SK-N-SH (cell line): ENCODE measurements around the gene CNTFR. TPM values are rescaled to one million over a fixed set of nuclear protein-coding genes. Genes with fewer than 3 reads are reported as not detected.

Source experiments
- CTCF ChIA-PET: fragments of 300-600, 350-600 bp; formaldehyde crosslinking; extraction: SDS; loops from one replicate; lab custom pipeline; 2021; lab: Yijun Ruan, JAX
- POLR2A ChIA-PET: fragments of 350-600 bp; sonication (Branson Sonifier 250); formaldehyde crosslinking; extraction: SDS; loops from one replicate; lab custom pipeline; 2020; ENCODE audit warnings: antibody characterized with exemption, inconsistent platforms; lab: Yijun Ruan, JAX
- DNase-seq: peaks from one replicate; pipeline ENCODE4 v3.0.0; 2012
- H2AFZ ChIP-seq: fragments of 200-600 bp; sonication (generic); 2 replicates; pipeline ENCODE4 v1.8.1; 2016; ENCODE audit warnings: antibody characterized with exemption, mild to moderate bottlenecking, low read depth
- H3F3A ChIP-seq: fragments of 200-600 bp; sonication (generic); replicated peaks from 2 replicates; pipeline ENCODE3; 2016; ENCODE audit warnings: antibody characterized with exemption, mild to moderate bottlenecking; ENCODE audit not compliant: insufficient read depth
- H3K27ac ChIP-seq, 2 experiments: fragments of 200-500 bp in 1 of 2; fragments of 200-600 bp in 1 of 2; sonication (Bioruptor generic) in 1 of 2; sonication (generic), shearing (Covaris generic) in 1 of 2; 2 replicates each; pipeline versions ENCODE4 v1.5.1 to v1.6.1; 2014 to 2016; ENCODE audit warnings: low read depth in 2 of 2, inconsistent platforms in 1 of 2, low read length in 1 of 2, mild to moderate bottlenecking in 1 of 2, mixed read lengths in 1 of 2
- H3K27me3 ChIP-seq: fragments of 200-600 bp; sonication (generic), shearing (Covaris generic); 2 replicates; pipeline ENCODE4 v1.6.1; 2016; ENCODE audit warnings: mixed run types; ENCODE audit not compliant: insufficient read depth
- H3K36me3 ChIP-seq, 2 experiments: fragments of 200-500 bp in 1 of 2; fragments of 200-600 bp in 1 of 2; sonication (Bioruptor generic) in 1 of 2; sonication (generic) in 1 of 2; replicated peaks in 1 of 2; 2 replicates each; pipeline versions ENCODE3 to v1.5.1; 2014 to 2016; ENCODE audit warnings: low read length in 1 of 2, mild to moderate bottlenecking in 1 of 2; ENCODE audit not compliant: insufficient read depth in 2 of 2, control insufficient read depth in 1 of 2
- H3K4me1 ChIP-seq, 2 experiments: fragments of 200-500 bp in 1 of 2; fragments of 200-600 bp in 1 of 2; sonication (Bioruptor generic) in 1 of 2; sonication (generic), shearing (Covaris generic) in 1 of 2; 2 replicates each; pipeline versions ENCODE4 v1.5.1 to v1.6.1; 2014 to 2016; ENCODE audit warnings: low read depth in 1 of 2, low read length in 1 of 2, mixed run types in 1 of 2; ENCODE audit not compliant: insufficient read depth in 2 of 2, control insufficient read depth in 1 of 2
- H3K4me2 ChIP-seq: fragments of 200-600 bp; sonication (generic), shearing (Covaris generic); 2 replicates; pipeline ENCODE4 v1.6.1; 2017; ENCODE audit warnings: mixed run types
- H3K4me3 ChIP-seq, 2 experiments: fragments of 200-500 bp in 1 of 2; fragments of 200-600 bp in 1 of 2; sonication (Bioruptor generic) in 1 of 2; sonication (generic), shearing (Covaris generic) in 1 of 2; 2 replicates each; pipeline versions ENCODE4 v1.5.1 to v1.8.1; 2014 to 2016; ENCODE audit warnings: low read depth in 2 of 2, inconsistent platforms in 1 of 2, low read length in 1 of 2, mild to moderate bottlenecking in 1 of 2, mixed read lengths in 1 of 2, moderate library complexity in 1 of 2
- H3K79me2 ChIP-seq: fragments of 200-600 bp; sonication (generic); 2 replicates; pipeline ENCODE4 v1.8.1; 2017; ENCODE audit warnings: mild to moderate bottlenecking; ENCODE audit not compliant: insufficient read depth
- H3K9ac ChIP-seq: fragments of 200-600 bp; sonication (generic); 2 replicates; pipeline ENCODE4 v1.6.1; 2017; ENCODE audit warnings: mixed run types
- H3K9me2 ChIP-seq: fragments of 200-600 bp; sonication (generic); 2 replicates; pipeline ENCODE4 v1.6.1; 2017; ENCODE audit warnings: mixed run types
- H3K9me3 ChIP-seq: fragments of 200-600 bp; sonication (generic); 2 replicates; pipeline ENCODE4 v1.6.1; 2017; ENCODE audit warnings: mixed run types, mild to moderate bottlenecking, moderate library complexity
- H4K20me1 ChIP-seq: fragments of 200-600 bp; sonication (generic); 2 replicates; pipeline ENCODE4 v1.6.1; 2017; ENCODE audit warnings: mild to moderate bottlenecking, mixed run types; ENCODE audit not compliant: insufficient read depth
- CHD2 ChIP-seq: fragments of 150-350 bp; IDR thresholded peaks from 2 replicates; pipeline ENCODE4 v1.6.1; 2018; ENCODE audit warnings: low read length; ENCODE audit not compliant: partially characterized antibody
- FOXJ3 ChIP-seq: sonication (generic); formaldehyde crosslinking; IDR thresholded peaks from 2 replicates; pipeline ENCODE4 v1.5.1; 2020; ENCODE audit warnings: mild to moderate bottlenecking, missing genetic modification reagents
- IRF3 ChIP-seq: fragments of 150-350 bp; IDR thresholded peaks from 2 replicates; pipeline ENCODE4 v1.6.1; 2016; ENCODE audit warnings: mild to moderate bottlenecking, low read depth, low read length
- JUND ChIP-seq: IDR thresholded peaks from 2 replicates; pipeline ENCODE4 v1.4.0; 2012
- NRF1 ChIP-seq: IDR thresholded peaks from 2 replicates; pipeline ENCODE4 v1.6.1; 2012; ENCODE audit warnings: low read depth, mild to moderate bottlenecking, low read length
- RCOR1 ChIP-seq: fragments of 150-350 bp; IDR thresholded peaks from 2 replicates; pipeline ENCODE4 v1.6.1; 2017; ENCODE audit warnings: antibody characterized with exemption, low read length
- SMC3 ChIP-seq: IDR thresholded peaks from 2 replicates; pipeline ENCODE4 v1.6.1; 2012; ENCODE audit warnings: low read depth, low read length, improper control_type of control experiment
- WGBS: methylation state at CpG from one replicate; pipeline ENCODE4 v1.1.6; 2017; ENCODE audit warnings: low lambda C conversion rate; 5-methylcytosine and 5-hydroxymethylcytosine counted together
- polyA plus RNA-seq, 3 experiments: library from polyadenylated mRNA; depleted of rRNA; stranded (reverse); fragments of >200 nt; gene quantifications; 2 replicates each; pipeline ENCODE4 v1.2.3, GENCODE V29; 2012
- TF ChIP-seq, protein P1 (sequence below): fragments of 200-600 bp; sonication (generic); IDR thresholded peaks from 2 replicates; pipeline ENCODE4 v1.6.1; 2017; ENCODE audit warnings: antibody characterized with exemption, mild to moderate bottlenecking, moderate library complexity
- TF ChIP-seq, protein P2 (sequence below): IDR thresholded peaks from 2 replicates; pipeline ENCODE4 v1.4.0; 2012; ENCODE audit warnings: low read depth, borderline replicate concordance
- TF ChIP-seq, protein P3 (sequence below): fragments of 150-350 bp; IDR thresholded peaks from 2 replicates; pipeline ENCODE4 v1.6.1; 2017; ENCODE audit warnings: antibody characterized with exemption, low read length, low read depth, borderline replicate concordance

CNTFR gene
- polyA plus RNA-seq, 1 of the 3 experiments (the other 2 are of a cell fraction), result 1.8 TPM

DNA sequence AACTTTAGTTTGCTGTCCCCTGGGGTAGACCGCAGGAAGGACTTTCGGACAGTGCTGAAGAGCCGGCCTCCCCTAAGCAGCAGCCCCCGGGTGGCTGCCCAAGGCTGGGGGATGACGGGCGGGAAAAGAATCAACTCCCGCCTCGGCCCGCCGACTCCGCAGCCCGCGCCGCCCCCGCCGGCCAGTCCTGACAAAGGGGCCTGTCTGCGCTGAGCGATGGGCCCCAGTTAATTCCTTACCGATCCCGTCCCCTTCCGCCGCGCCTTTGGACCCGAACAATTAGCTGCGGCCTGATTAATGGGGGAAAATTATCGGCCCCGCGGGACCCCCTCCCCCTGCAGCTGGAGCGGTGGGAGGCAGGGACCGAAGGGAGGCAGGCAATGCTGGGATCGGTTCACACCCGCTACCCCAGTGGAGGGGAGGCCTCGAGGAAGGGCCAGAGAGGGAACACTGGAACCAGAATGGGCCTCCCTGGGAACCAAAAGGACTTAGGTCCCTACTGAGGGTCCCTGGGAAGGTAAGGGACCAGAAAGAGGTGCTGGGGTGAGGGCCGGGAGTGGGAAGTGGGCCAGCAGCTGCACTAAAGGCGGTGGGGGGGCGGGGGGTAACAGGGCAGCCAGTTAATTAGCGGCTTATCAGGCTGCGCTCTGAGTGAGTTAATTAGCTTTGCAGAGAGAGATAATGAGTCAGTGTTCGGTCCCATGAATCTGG is 35.1 kb upstream of the CNTFR start:
- Histone ChIP-seq H3K4me3 (no peak overlapping the region), H3K27ac (no peak overlapping the region), H3K4me1 (peaks cover 0 to 18% of the 10 kb centered on the region in 2 experiments; a peak in 2 of 4 replicates), H3K27me3 (peaks cover 17% of the 10 kb centered on the region; the same call in 1 of the 2 replicates), H4K20me1 (no peaks in the 10 kb centered on the region), H3K36me3 (no peaks in the 10 kb centered on the region), H3K79me2 (peaks cover 6% of the 10 kb centered on the region), H2AFZ (no peak overlapping the region), H3K9me2 (no peaks in the 10 kb centered on the region), H3K9me3 (no peaks in the 10 kb centered on the region), H3K4me2 (no peak overlapping the region), H3K9ac (no peak overlapping the region), H3F3A (no peaks in the 10 kb centered on the region)
- TF ChIP-seq CHD2, result no peak
- no peak for TF ChIP-seq IRF3
- no peak for TF ChIP-seq SMC3
- WGBS, result 73% methylated on average over 30 of the region's 39 CpGs
- DNase-seq, result no peak
- POLR2A ChIA-PET, result no interaction called here
- CTCF ChIA-PET, result interaction anchor here (0.9 to 3.9 kb wide), 8 partner anchors 9 to 221 kb away, joined by 3 to 37 read pairs (median 8); no protein-coding TSS in a partner anchor

DNA sequence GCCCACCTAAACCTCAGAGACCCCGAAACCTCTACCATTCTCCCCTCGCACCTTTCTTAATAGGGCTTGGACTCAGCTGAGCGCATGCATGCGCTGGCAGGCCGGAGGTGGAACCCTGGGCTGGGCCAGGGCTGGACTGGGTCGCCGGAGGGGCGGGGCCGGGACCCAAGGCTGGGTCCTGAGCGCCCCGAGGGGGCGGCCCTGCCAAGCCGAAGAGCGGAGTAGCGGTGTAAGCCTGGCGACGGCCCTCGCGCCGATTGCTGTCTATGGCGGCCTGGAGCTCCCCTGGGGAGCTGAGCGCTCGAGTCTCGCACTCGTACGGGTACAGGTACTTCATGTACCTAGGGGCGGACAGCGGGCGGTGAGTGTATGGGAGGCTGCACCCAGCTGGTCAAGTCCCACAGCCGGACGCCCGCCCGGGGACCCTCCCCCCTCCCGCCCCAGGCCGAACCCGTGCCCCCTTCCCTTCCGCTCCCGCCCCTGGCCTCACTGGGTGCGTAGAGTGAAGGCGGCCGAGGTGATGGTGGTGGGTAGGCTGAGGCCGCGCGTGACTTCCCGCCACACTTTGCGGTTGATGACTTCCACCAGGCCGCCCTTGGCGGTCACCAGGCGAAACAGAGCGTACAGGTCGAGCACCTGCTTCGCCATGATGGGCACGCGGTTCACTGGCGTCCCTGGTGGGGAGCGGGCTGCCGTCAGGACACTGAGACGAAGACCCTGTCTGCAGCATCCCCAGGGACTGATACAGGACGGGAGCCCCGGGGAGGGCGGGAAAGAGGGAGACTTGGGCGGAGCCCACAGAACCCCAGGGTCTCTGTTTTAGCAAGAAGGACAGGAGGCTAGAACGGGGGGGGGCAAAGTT is 34.1 kb upstream of the CNTFR start:
- CTCF ChIA-PET, result interaction anchor here (1.7 to 3.9 kb wide), 4 partner anchors 10 to 220 kb away, joined by 4 to 37 read pairs (median 8); no protein-coding TSS in a partner anchor
- no peaks in the 10 kb centered on the region for H4K20me1 ChIP-seq
- H3K4me1 ChIP-seq, result peaks cover 5 to 15% of the 10 kb centered on the region in 2 experiments; a peak in 2 of 4 replicates
- H3K36me3 ChIP-seq, result no peaks in the 10 kb centered on the region
- no peak overlapping the region for H3K4me3 ChIP-seq
- no peaks in the 10 kb centered on the region for H3K9me3 ChIP-seq
- H3K4me2 ChIP-seq, result no peak overlapping the region
- POLR2A ChIA-PET, result no interaction called here
- no peaks in the 10 kb centered on the region for H3F3A ChIP-seq
- peaks cover 12% of the 10 kb centered on the region; the same call in 1 of the 2 replicates for H3K27me3 ChIP-seq
- whole genome bisulfite sequencing, result 88% methylated on average over 55 of the region's 63 CpGs
- H3K27ac ChIP-seq, result no peak overlapping the region
- no peaks in the 10 kb centered on the region for H3K9me2 ChIP-seq
- no peak overlapping the region for H3K9ac ChIP-seq
- H3K79me2 ChIP-seq, result peaks cover 14% of the 10 kb centered on the region
- DNase-seq, result no peak
- H2AFZ ChIP-seq, result no peak overlapping the region
- TF ChIP-seq FOXJ3 (CRISPR knock-in tag) (no peak), CHD2 (no peak), JUND (no peak), RCOR1 (no peak), NRF1 (no peak)
- TF ChIP-seq, protein P1, sequence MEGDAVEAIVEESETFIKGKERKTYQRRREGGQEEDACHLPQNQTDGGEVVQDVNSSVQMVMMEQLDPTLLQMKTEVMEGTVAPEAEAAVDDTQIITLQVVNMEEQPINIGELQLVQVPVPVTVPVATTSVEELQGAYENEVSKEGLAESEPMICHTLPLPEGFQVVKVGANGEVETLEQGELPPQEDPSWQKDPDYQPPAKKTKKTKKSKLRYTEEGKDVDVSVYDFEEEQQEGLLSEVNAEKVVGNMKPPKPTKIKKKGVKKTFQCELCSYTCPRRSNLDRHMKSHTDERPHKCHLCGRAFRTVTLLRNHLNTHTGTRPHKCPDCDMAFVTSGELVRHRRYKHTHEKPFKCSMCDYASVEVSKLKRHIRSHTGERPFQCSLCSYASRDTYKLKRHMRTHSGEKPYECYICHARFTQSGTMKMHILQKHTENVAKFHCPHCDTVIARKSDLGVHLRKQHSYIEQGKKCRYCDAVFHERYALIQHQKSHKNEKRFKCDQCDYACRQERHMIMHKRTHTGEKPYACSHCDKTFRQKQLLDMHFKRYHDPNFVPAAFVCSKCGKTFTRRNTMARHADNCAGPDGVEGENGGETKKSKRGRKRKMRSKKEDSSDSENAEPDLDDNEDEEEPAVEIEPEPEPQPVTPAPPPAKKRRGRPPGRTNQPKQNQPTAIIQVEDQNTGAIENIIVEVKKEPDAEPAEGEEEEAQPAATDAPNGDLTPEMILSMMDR, result no peak
- TF ChIP-seq, protein P2, sequence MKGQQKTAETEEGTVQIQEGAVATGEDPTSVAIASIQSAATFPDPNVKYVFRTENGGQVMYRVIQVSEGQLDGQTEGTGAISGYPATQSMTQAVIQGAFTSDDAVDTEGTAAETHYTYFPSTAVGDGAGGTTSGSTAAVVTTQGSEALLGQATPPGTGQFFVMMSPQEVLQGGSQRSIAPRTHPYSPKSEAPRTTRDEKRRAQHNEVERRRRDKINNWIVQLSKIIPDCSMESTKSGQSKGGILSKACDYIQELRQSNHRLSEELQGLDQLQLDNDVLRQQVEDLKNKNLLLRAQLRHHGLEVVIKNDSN, result no peak
- TF ChIP-seq, protein P3, sequence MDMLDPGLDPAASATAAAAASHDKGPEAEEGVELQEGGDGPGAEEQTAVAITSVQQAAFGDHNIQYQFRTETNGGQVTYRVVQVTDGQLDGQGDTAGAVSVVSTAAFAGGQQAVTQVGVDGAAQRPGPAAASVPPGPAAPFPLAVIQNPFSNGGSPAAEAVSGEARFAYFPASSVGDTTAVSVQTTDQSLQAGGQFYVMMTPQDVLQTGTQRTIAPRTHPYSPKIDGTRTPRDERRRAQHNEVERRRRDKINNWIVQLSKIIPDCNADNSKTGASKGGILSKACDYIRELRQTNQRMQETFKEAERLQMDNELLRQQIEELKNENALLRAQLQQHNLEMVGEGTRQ, result no peak
